AG09309 (cell line): ENCODE measurements around the gene DNAJC8.
A peak's percentile ranks its signal among the peaks of the same experiment; 100 is the strongest.

Experiments used
- DNase-seq: peaks from one replicate; pipeline ENCODE4 v3.0.0-alpha.2; 2010; ENCODE audit warnings: low read depth
- H3K4me3 ChIP-seq: 2 replicates; pipeline ENCODE4 v1.5.1; 2011; ENCODE audit warnings: mild to moderate bottlenecking, low read depth, low read length, moderate library complexity; ENCODE audit not compliant: control insufficient read depth
- TF ChIP-seq, protein P1 (sequence below): IDR thresholded peaks from 2 replicates; pipeline ENCODE4 v1.5.1; 2011; ENCODE audit warnings: mild to moderate bottlenecking, low read depth, low read length, inconsistent platforms; ENCODE audit not compliant: insufficient read depth, control insufficient read depth; ENCODE audit errors: missing control alignments

The DNAJC8 gene

DNA sequence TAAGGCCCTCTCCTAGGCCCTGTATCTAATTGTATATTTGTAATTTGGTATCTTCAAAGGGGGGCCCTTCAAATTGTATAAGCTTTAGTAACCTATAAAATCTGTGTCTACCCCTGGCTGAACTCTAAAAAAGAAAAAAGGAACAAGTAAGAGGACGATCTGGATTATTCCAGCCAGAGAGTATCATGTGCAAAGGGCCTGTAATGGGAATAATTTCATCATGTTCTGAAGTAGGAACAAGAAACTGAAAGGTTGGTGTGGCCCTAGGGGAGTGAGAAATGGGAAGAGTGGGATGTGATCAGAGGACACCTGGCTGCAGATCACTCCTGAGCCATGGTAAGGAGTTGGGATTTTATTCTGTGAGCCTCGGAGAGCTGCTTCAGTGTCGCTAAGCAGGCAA, 71.1 kb downstream of the DNAJC8 start:
- no peak for DNase-seq
- H3K4me3 ChIP-seq: no peak overlapping the region
- TF ChIP-seq, protein P1, sequence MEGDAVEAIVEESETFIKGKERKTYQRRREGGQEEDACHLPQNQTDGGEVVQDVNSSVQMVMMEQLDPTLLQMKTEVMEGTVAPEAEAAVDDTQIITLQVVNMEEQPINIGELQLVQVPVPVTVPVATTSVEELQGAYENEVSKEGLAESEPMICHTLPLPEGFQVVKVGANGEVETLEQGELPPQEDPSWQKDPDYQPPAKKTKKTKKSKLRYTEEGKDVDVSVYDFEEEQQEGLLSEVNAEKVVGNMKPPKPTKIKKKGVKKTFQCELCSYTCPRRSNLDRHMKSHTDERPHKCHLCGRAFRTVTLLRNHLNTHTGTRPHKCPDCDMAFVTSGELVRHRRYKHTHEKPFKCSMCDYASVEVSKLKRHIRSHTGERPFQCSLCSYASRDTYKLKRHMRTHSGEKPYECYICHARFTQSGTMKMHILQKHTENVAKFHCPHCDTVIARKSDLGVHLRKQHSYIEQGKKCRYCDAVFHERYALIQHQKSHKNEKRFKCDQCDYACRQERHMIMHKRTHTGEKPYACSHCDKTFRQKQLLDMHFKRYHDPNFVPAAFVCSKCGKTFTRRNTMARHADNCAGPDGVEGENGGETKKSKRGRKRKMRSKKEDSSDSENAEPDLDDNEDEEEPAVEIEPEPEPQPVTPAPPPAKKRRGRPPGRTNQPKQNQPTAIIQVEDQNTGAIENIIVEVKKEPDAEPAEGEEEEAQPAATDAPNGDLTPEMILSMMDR: no peak

DNA sequence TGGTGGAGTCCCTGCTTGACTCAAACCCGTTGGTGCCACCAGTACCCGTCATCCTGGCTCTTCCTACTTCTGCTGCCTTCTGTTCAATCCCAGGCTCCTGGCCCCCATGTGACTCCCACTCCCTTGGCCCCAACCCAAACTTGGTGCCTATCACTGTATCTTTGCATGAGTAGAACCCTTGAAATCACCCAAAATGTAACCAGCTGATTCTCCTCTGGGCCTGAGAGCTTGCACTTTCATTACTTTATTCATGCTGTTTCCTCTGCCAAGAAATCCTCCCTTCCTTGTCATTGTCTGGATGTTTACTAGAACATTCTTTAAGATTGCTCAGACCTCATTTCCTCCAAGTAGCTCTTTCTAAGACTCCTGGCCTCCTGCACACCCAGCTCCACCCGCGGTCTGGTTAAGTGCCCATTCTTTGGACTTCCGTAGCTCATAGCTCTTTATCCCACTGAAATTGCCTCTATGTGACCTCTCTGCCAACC, 72.0 kb downstream of the DNAJC8 start:
- DNase-seq: peak; percentile 49
- TF ChIP-seq, protein P1: no peak
- no peak overlapping the region for H3K4me3 ChIP-seq

- DNase-seq: no peak
- TF ChIP-seq, protein P1: no peak
- H3K4me3 ChIP-seq: no peak overlapping the region
These were observed 73.1 kb downstream of the DNAJC8 start for GRCh38 chr1:28159680-28160079.

- no peak overlapping the region for H3K4me3 ChIP-seq
- TF ChIP-seq, protein P1: no peak
- no peak for DNase-seq
These were observed 73.6 kb downstream of the DNAJC8 start for GRCh38 chr1:28159243-28159642.

- no peak for DNase-seq
- no peak overlapping the region for H3K4me3 ChIP-seq
- TF ChIP-seq, protein P1: no peak
These were observed 74.9 kb downstream of the DNAJC8 start for GRCh38 chr1:28157894-28158293.

DNA sequence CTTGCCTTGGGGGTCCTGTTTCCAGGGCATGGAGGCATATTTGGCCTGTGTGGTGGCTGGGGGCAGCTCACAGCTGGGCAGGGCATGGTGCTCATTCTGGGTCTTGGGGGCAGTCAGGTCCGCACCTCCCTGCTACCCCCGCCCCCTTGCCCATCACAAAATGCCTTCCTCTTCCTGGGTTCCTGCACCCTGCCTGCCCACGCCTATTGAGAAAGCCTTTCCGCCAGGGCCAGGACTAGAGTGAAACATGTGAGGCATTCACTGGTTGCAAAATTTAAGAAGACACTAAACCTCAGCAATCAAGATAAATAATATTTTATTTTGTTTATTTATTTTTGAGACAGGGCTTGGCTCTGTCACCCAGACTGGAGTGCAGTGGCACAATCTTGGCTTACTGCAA, 76.0 kb downstream of the DNAJC8 start:
- TF ChIP-seq, protein P1: no peak
- DNase-seq: no peak
- no peak overlapping the region for H3K4me3 ChIP-seq

DNA sequence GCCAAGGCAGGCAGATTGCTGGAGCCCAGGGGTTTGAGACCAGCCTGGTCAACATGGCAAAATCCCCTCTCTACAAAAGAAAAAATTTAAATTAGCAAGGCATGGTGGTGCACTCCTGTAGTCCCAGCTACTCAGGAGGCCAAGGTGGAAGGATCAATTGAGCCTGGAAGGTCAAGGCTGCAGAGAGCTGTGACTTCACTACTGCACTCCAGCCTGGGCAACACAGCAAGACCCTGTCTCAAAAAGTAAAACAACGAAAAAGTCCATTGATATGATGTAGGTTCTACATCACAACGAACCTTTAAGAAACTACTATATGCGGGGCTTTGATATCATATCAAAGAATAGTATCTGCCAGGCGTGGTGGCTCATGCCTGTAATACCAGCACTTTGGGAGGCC, 77.2 kb downstream of the DNAJC8 start:
- H3K4me3 ChIP-seq: no peak overlapping the region
- TF ChIP-seq, protein P1: no peak
- DNase-seq: no peak
